WI38 (cell line): ENCODE data around the gene TOR4A.
"Not testable (repeated sequence)": the region's sequence is repeated elsewhere in the genome, so short reads cannot be mapped to it uniquely, and the experiment has no call there.

Experiments used
- H3K4me3 ChIP-seq: 2 replicates; pipeline ENCODE4 v1.5.1; 2011; ENCODE audit warnings: low read depth, mild to moderate bottlenecking, control low read depth, low read length
- TF ChIP-seq, protein P1 (sequence below): IDR thresholded peaks from 2 replicates; pipeline ENCODE4 v1.5.1; 2012; ENCODE audit warnings: low read depth, mild to moderate bottlenecking, control low read depth, low read length

TOR4A gene

DNA sequence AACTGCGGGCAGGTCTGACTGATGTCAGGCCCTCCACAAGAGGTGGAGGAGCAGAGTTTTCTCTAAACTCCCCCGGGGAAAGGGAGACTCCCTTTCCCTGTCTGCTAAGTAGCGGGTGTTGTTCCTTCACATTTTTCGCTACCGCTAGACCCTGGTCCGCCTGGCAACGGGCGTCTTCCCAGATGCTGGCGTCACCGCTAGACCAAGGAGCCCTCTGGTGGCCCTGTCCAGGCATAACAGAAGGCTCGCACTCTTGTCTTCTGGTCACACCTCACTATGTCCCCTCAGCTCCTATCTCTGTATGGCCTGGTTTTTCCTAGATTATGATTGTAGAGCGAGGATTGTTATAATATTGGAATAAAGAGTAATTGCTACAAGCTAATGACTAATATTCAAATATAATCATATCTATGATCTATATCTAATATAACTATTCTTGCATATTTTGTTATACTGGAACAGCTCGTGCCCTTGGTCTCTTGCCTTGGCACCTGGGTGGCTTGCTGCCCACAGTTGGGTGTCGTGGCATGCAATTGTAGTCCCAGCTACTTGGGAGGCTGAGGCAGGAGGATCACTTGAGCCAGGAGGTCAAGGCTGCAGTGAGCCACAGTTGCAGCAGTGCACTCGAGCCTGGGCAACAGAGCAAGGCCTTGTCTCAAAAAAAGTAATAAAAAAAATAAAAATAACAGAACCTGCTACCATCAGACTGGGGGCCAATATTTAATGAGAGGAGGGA lies 15.2 kb upstream of the TOR4A start:
- TF ChIP-seq, protein P1, sequence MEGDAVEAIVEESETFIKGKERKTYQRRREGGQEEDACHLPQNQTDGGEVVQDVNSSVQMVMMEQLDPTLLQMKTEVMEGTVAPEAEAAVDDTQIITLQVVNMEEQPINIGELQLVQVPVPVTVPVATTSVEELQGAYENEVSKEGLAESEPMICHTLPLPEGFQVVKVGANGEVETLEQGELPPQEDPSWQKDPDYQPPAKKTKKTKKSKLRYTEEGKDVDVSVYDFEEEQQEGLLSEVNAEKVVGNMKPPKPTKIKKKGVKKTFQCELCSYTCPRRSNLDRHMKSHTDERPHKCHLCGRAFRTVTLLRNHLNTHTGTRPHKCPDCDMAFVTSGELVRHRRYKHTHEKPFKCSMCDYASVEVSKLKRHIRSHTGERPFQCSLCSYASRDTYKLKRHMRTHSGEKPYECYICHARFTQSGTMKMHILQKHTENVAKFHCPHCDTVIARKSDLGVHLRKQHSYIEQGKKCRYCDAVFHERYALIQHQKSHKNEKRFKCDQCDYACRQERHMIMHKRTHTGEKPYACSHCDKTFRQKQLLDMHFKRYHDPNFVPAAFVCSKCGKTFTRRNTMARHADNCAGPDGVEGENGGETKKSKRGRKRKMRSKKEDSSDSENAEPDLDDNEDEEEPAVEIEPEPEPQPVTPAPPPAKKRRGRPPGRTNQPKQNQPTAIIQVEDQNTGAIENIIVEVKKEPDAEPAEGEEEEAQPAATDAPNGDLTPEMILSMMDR: peak; percentile 24; the same call in 1 of the 2 replicates
- not testable (repeated sequence) for H3K4me3 ChIP-seq

DNA sequence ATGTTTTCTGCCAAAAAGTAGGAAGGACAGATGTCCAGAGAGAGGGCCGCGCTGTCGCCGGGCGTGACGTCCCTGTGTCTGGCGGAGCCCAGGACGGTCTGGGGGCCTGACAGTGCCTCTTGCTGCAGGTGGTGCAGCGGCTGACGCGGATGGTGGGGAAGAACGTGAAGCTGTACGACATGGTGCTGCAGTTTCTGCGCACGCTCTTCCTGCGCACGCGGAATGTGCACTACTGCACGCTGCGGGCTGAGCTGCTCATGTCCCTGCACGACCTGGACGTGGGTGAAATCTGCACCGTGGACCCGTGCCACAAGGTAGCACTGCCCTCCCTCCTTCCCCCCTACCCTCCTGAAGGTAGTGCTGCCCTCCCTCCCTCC lies 14.6 kb upstream of the TOR4A start:
- H3K4me3 ChIP-seq: no peak overlapping the region
- TF ChIP-seq, protein P1: no peak; the same call in 1 of the 2 replicates

GRCh38 chr9:137263506-137263905 lies 14.0 kb upstream of the TOR4A start:
- TF ChIP-seq, protein P1: no peak
- no peak overlapping the region for H3K4me3 ChIP-seq

- no peak overlapping the region for H3K4me3 ChIP-seq
- TF ChIP-seq, protein P1: no peak
Observed at GRCh38 chr9:137264067-137264466, 13.5 kb upstream of the TOR4A start.

DNA sequence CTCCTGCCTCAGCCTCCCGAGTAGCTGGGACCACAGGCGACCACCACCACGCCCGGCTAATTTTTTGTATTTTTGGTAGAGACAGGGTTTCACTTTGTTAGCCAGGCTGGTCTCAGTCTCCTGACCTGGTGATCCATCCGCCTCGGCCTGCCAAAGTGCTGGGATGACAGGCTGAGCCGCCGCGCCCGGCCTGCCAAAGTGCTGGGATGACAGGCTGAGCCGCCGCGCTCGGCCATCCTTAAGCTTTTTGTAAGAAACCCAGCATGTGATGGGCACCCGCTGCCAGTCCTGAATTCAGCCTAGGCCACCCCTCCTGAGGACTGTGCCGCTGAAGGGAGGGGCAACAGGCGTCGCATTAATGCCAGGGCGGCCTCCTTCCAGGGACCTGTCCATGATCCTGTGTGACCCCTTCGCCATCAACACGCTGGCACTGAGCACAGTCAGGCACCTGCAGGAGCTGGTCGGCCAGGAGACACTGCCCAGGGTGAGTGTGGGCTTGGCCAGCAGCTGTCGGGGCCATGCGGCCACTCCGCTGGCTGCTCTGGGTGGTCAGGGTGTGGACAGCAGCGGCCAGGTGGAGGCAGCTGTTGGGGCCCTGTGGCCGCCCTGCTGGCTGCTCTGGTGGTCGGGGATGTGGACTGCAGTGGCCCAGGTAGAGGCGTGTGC lies 11.9 kb upstream of the TOR4A start:
- no peak overlapping the region for H3K4me3 ChIP-seq
- TF ChIP-seq, protein P1: no peak

DNA sequence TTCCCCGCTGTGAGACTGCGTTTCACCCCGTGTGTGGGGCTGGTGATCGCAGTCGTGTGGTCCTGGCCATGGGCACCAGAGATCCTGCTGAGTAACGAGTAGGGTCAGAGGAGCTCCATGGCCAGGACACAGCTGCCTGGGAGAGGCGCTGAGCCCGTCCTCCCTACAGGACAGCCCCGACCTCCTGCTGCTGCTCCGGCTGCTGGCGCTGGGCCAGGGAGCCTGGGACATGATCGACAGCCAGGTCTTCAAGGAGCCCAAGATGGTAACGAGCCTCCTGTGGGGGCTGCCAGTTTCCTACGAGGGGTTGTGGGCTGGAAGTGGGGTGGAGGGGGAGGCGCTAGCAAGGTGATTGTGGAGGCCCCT lies 11.4 kb upstream of the TOR4A start:
- TF ChIP-seq, protein P1: no peak
- H3K4me3 ChIP-seq: no peak overlapping the region
